GM21526 (cell line): ENCODE results near the gene DSG1.
"Not testable (repeated sequence)": the region's sequence is repeated elsewhere in the genome, so short reads cannot be mapped to it uniquely, and the experiment has no call there.

ENCODE experiments used
- ATAC-seq: cut with Tn5 transposase; IDR thresholded peaks from one replicate; pipeline ENCODE4 v1.9.1; 2021; ENCODE audit warnings: moderate library complexity; ENCODE audit not compliant: unreplicated experiment, low FRiP score

DSG1 gene

DNA sequence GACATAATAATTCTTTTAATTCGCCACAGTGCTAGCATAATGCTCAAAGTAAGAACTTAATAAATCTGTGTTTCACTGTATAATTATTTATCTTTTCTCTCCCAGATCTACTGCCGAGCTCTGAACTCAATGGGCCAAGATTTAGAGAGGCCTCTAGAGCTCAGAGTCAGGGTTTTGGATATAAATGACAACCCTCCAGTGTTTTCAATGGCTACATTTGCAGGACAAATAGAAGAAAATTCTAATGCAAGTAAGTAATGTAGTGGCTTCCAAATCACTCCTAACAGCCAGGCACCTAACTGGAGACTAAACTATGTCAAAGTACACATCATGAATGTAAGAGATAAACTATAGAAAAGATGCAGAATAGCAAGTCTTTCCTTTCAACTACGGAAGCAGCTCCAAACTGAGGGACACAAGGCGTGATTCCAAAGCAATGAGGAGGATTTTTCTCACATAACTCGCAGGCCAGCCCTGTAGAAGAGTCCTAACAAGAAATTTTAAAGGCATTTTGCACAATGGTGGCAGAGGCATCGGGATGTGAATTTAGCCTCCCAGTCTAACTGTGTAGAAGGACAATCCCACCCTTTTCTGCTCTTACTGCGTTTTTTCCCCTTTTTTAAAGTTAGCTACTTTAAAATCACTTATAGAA is 12.0 kb downstream of the DSG1 start:
- no peak for ATAC-seq

DNA sequence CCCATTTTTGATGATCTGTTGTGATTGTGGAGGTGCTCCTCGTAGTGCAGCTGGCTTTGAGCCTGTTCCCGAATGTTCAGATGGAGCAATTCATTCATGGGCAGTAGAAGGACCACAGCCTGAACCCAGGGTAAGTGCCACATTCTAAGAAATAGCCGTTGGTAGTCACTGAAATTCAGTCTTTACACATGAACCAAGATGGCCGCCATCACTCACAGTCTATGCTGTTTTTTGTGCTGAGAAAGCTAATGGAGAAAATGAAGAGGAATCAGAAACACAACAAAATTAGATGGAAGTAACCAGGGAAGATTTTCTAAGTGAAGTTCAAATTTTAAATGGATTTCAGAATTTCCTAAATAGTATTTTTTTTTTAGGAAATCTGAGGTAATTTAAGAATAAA is 25.5 kb downstream of the DSG1 start:
- no peak for ATAC-seq

GRCh38 chr18:31353336-31353735 is 35.4 kb downstream of the DSG1 start:
- not testable (repeated sequence) for ATAC-seq

DNA sequence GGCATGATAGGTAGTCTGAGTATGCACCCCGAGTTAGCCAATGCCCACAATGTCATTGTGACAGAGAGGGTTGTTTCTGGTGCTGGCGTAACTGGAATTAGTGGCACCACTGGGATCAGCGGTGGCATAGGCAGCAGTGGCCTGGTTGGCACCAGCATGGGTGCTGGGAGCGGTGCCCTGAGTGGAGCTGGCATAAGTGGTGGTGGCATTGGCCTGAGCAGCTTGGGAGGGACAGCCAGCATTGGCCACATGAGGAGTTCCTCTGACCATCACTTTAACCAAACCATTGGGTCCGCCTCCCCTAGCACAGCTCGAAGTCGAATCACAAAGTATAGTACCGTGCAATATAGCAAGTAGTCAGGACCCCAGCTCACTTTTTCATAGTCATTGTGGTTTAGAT is 37.0 kb downstream of the DSG1 start:
- ATAC-seq: no peak

DNA sequence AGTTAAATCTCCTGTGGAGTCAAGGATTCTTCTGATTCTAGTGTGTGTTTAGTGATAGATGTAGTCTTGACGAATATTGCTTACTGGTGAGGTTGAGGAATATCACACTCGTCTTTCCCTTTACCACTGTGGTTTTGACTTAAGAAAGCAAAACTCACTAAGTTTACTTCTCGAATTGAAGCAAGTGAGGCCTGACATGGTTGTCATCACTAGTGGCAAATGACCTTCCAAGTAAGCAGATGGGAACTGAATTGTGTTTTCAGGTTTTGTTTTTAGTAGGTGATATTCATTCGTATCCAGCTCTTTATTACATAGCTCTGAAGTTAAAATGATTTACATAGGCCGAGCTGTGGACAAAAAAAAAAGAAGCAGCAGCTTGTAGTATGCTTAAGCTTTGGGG is 38.1 kb downstream of the DSG1 start:
- ATAC-seq: no peak

GRCh38 chr18:31364190-31364589 is 46.2 kb downstream of the DSG1 start:
- ATAC-seq: no peak

DNA sequence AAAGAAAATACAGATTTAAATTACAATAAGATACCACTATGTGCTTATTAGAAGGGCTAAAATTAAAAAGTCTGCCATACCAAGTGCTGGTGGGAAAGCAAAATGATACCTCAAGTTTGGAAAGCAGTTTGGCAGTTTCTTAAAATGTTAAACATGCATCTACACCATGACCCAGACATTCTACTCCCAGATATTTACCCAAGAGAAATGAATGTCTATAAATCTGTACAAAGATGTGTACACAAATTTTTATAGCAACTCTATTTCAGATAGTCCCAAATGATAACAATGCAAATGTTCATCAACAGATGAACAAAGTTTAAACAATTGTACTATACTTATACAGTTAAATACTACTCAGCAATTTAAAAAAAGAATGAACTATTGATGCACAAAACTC is 51.5 kb downstream of the DSG1 start:
- no peak for ATAC-seq

DNA sequence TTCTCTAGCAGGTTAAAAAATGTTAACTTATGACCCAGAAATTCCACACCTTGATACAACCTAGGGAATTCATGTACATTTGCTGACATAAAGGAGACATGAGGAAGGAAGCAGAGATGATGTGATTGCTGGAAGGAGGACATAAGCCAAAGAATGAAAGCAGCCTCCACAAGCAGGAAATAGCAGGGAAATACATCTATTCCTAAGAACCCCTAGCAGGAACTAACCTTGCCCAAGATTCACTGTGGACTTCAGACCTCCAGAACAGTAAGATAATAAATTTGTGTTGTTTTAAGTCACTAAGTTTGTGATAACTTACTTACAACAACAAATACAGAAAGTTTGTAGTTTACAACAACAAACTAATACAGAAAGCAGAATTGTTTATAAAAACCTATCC is 54.0 kb downstream of the DSG1 start:
- ATAC-seq: no peak

GRCh38 chr18:31373641-31374040 is 55.7 kb downstream of the DSG1 start:
- no peak for ATAC-seq

- ATAC-seq: no peak
Observed at GRCh38 chr18:31376477-31376876, 58.5 kb downstream of the DSG1 start, which contains the start of gene DSG4. Gene DSG4 (plus strand): TSS chr18:31376777. CDS start chr18:31376912, 135 bp downstream.

DNA sequence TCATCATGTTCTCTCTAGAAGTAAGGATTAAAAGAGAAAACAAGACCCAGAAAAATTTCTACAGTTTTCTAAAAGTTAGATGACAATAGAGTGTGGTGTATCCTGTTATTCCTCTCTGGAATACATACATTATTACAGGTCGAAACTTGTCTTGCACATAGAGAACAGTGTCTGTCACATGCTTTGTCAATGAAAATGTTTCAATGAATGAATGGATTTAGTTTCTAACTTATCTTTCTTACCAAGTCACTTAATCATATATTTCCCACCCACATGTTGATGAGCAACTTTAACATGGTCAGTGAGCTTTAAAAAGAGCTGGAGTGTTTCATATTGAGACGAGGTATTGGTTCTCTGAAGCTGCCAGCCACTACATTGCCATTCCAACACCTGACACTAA is 63.0 kb downstream of the DSG1 start:
- ATAC-seq: no peak

- ATAC-seq: no peak
Observed at GRCh38 chr18:31382107-31382506, 64.1 kb downstream of the DSG1 start.

DNA sequence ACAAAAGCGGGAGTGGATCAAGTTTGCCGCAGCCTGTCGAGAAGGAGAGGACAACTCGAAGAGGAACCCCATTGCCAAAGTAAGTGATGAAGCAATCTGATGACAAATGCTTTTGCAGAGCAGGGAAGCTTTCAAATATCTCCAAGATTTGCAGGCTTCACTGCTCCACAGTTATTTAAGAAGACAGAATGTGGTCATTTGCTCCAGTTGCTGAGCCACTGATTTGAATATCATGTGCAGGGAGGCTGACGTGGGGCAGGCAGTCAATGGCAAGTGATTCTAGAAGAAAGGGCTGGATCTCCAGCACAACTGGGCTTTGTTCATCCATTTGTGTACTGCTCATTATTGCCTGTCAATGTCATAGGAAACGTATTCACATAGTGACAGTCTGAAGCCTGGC is 68.8 kb downstream of the DSG1 start:
- no peak for ATAC-seq

GRCh38 chr18:31393286-31393685 is 75.3 kb downstream of the DSG1 start:
- no peak for ATAC-seq

GRCh38 chr18:31396796-31397612 is 79.0 kb downstream of the DSG1 start:
- ATAC-seq: no peak

DNA sequence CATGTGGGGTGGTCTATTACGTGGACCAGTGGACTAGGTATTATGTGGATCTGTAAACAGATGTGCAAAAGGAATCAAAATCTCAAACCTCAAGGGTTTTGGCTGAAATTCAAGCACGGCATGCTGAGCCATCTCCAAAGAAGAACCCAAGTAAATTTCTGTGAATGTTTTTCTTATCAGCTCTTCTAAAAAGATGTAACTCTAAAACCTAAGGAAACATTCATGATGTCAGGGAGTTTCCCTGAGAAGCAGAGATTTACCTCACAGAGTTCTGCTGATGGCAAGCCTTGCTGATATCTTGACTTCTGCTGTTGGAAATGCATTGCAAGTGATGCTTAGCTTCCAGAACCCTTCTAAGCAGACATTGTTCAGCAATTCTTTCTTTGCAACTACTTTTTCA is 80.2 kb downstream of the DSG1 start:
- no peak for ATAC-seq

DNA sequence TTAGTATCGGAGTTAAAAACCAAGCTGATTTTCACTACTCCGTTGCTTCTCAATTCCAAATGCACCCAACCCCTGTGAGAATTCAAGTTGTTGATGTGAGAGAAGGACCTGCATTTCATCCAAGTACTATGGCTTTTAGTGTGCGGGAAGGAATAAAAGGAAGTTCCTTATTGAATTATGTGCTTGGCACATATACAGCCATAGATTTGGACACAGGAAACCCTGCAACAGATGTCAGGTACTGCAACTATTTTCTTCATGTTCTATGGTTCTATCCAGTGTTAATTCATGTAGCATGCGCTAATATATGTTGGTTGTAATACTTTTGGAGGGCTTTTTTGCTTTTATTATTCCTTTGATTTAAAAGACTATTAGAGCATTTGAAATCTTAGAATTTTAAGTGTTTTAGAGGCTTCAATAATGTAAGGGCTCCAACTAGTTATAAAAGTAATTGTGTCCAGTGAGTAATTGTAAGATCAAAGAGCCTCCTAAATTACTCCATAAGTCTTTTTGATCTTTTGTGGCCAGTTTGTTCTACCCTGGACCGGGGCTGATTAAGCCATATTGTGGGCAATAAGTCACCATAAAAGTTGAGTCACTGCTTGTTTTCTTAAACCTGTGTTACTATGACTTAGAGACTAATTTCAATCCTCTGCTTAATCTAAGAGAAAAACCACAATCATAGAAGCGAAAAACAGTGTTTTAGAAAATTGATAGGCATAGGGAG is 81.5 kb downstream of the DSG1 start:
- ATAC-seq: no peak

- no peak for ATAC-seq
Observed at GRCh38 chr18:31401156-31402025, 83.4 kb downstream of the DSG1 start.

DNA sequence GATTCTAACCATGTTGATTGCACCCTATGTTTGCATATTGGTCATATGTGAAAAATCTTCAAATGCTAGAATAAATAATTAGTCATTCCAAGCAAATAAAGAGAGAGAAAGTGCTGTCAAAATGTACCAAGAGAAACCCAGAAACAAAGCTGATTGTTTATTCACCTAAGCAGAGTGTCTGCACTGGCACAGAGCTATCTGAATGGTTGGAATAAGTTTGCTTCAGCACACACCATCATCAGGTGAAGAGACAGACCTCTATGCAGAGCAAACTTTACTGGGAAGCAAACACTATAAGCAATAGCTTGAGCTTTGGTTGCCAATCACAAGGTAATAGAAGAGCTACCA is 84.0 kb downstream of the DSG1 start:
- no peak for ATAC-seq

DNA sequence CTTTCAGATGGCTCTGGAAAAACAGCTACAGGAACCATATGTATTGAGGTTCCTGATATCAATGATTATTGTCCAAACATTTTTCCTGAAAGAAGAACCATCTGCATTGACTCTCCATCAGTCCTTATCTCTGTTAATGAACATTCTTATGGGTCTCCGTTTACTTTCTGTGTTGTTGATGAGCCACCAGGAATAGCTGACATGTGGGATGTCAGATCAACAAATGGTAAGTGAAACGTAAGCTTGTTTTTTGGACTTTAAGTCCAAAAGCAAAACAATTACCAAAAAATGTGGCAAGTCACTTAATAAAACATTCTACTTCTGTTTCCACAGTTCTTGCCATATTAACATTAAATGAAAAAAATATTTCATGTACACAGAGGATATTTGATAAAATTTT is 85.4 kb downstream of the DSG1 start:
- no peak for ATAC-seq
